ENCODE data around the gene UACA. TPM values are rescaled to one million over a fixed set of nuclear protein-coding genes. Genes with fewer than 3 reads are reported as not detected.

Gene UACA
- total and polyA plus RNA-seq, 2 of the 8 experiments (the other 6 are each of a cell fraction or from before 2014, with no cell fraction given): 28.6 to 38.9 TPM

DNA sequence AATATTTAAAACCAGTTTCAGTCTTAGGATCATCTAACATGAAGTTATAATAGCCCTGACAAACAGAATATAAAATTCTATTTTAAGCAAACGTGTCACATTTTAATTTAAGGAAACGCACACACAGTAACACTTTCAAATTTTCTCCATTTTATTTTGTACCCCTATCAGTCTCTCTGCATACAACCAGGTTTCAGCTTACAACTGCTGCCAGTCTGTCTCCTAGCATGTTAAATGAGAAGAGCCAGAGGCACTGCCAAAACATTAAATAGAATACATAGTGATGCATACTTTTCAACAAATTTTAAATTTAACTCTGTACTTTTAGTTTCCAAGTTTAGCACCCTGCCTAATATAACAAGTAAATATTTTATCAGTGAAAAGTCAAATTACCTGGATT, 60.8 kb downstream of the UACA start (continued):
- TF ChIP-seq, protein P1, sequence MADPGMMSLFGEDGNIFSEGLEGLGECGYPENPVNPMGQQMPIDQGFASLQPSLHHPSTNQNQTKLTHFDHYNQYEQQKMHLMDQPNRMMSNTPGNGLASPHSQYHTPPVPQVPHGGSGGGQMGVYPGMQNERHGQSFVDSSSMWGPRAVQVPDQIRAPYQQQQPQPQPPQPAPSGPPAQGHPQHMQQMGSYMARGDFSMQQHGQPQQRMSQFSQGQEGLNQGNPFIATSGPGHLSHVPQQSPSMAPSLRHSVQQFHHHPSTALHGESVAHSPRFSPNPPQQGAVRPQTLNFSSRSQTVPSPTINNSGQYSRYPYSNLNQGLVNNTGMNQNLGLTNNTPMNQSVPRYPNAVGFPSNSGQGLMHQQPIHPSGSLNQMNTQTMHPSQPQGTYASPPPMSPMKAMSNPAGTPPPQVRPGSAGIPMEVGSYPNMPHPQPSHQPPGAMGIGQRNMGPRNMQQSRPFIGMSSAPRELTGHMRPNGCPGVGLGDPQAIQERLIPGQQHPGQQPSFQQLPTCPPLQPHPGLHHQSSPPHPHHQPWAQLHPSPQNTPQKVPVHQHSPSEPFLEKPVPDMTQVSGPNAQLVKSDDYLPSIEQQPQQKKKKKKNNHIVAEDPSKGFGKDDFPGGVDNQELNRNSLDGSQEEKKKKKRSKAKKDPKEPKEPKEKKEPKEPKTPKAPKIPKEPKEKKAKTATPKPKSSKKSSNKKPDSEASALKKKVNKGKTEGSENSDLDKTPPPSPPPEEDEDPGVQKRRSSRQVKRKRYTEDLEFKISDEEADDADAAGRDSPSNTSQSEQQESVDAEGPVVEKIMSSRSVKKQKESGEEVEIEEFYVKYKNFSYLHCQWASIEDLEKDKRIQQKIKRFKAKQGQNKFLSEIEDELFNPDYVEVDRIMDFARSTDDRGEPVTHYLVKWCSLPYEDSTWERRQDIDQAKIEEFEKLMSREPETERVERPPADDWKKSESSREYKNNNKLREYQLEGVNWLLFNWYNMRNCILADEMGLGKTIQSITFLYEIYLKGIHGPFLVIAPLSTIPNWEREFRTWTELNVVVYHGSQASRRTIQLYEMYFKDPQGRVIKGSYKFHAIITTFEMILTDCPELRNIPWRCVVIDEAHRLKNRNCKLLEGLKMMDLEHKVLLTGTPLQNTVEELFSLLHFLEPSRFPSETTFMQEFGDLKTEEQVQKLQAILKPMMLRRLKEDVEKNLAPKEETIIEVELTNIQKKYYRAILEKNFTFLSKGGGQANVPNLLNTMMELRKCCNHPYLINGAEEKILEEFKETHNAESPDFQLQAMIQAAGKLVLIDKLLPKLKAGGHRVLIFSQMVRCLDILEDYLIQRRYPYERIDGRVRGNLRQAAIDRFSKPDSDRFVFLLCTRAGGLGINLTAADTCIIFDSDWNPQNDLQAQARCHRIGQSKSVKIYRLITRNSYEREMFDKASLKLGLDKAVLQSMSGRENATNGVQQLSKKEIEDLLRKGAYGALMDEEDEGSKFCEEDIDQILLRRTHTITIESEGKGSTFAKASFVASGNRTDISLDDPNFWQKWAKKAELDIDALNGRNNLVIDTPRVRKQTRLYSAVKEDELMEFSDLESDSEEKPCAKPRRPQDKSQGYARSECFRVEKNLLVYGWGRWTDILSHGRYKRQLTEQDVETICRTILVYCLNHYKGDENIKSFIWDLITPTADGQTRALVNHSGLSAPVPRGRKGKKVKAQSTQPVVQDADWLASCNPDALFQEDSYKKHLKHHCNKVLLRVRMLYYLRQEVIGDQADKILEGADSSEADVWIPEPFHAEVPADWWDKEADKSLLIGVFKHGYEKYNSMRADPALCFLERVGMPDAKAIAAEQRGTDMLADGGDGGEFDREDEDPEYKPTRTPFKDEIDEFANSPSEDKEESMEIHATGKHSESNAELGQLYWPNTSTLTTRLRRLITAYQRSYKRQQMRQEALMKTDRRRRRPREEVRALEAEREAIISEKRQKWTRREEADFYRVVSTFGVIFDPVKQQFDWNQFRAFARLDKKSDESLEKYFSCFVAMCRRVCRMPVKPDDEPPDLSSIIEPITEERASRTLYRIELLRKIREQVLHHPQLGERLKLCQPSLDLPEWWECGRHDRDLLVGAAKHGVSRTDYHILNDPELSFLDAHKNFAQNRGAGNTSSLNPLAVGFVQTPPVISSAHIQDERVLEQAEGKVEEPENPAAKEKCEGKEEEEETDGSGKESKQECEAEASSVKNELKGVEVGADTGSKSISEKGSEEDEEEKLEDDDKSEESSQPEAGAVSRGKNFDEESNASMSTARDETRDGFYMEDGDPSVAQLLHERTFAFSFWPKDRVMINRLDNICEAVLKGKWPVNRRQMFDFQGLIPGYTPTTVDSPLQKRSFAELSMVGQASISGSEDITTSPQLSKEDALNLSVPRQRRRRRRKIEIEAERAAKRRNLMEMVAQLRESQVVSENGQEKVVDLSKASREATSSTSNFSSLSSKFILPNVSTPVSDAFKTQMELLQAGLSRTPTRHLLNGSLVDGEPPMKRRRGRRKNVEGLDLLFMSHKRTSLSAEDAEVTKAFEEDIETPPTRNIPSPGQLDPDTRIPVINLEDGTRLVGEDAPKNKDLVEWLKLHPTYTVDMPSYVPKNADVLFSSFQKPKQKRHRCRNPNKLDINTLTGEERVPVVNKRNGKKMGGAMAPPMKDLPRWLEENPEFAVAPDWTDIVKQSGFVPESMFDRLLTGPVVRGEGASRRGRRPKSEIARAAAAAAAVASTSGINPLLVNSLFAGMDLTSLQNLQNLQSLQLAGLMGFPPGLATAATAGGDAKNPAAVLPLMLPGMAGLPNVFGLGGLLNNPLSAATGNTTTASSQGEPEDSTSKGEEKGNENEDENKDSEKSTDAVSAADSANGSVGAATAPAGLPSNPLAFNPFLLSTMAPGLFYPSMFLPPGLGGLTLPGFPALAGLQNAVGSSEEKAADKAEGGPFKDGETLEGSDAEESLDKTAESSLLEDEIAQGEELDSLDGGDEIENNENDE (IDR thresholded peaks at IDR 0.05; ENCODE audit: insufficient replicate concordance, low read length): no peak
- TF ChIP-seq SP2 (IDR thresholded peaks at IDR 0.05; ENCODE audit: low read length) (no peak), RFX5 (IDR thresholded peaks at IDR 0.05; ENCODE audit: borderline replicate concordance, low read depth, low read length) (no peak)
